Breast epithelium (tissue), 4 donors: Measurements from ENCODE around the gene MS4A4A. TPM values are rescaled to one million over a fixed set of nuclear protein-coding genes. Genes with fewer than 3 reads are reported as not detected.
"Not testable (repeated sequence)": the region's sequence is repeated elsewhere in the genome, so short reads cannot be mapped to it uniquely, and the experiment has no call there.

Experiments
- DNase-seq, 2 donors: peaks; one replicate each; pipeline ENCODE4 v3.0.0-alpha.2; 2019; ENCODE audit warnings: low spot score in 2 of 2
- H3K27ac ChIP-seq, 2 donors: fragments of 200-600 bp; sonication (generic) in 1 of 2; one replicate each; pipeline ENCODE4 v1.5.1; 2016 to 2019; ENCODE audit warnings: mild to moderate bottlenecking in 1 of 2
- H3K27me3 ChIP-seq, 2 donors: fragments of 200-600 bp; sonication (generic) in 1 of 2; one replicate each; pipeline versions ENCODE4 v1.5.1 to v1.6.0; 2017 to 2019; ENCODE audit warnings: control low read depth in 1 of 2, mild to moderate bottlenecking in 1 of 2
- H3K36me3 ChIP-seq: fragments of 200-600 bp; one replicate; pipeline ENCODE4 v1.5.1; 2019
- H3K4me1 ChIP-seq, 2 donors: fragments of 200-600 bp; sonication (generic); one replicate each; pipeline ENCODE4 v1.5.1; 2016 to 2019; ENCODE audit warnings: control low read depth in 1 of 2
- H3K4me3 ChIP-seq, 3 donors: fragments of 200-600 bp; sonication (generic); 1 replicate in 2 of 3; 2 replicates in 1 of 3; pipeline ENCODE4 v1.5.1; 2016 to 2019; ENCODE audit warnings: mild to moderate bottlenecking in 3 of 3, moderate library complexity in 2 of 3
- H3K9me3 ChIP-seq, 2 donors: fragments of 200-600 bp; sonication (generic) in 1 of 2; one replicate each; pipeline ENCODE4 v1.5.1; 2016 to 2019; ENCODE audit warnings: control low read depth in 1 of 2
- POLR2A ChIP-seq: fragments of 450-650 bp; IDR thresholded peaks from one replicate; pipeline ENCODE4 v1.6.1; 2016; ENCODE audit warnings: antibody characterized with exemption, mild to moderate bottlenecking, moderate library complexity
- POLR2AphosphoS5 ChIP-seq, 3 donors: sonication (generic); formaldehyde crosslinking; IDR thresholded peaks; one replicate each; pipeline ENCODE4 v1.6.1; 2017; ENCODE audit warnings: antibody characterized with exemption in 3 of 3
- intact Hi-C: fragments of 100-400 bp; cut with DNase I; formaldehyde crosslinking; loops from one replicate; pipeline ENCODE4 v1.15.1; 2023; ENCODE audit warnings: low total_unique reads
- total RNA-seq, 3 donors: library from RNA; depleted of rRNA; stranded (reverse); fragments of >200 nt; gene quantifications; one replicate each; pipeline ENCODE4 v1.1.0, GENCODE V29; 2016
- TF ChIP-seq, protein P1 (sequence below), 3 donors: fragments of 450-650 bp; IDR thresholded peaks; one replicate each; pipeline ENCODE4 v1.5.1; 2016 to 2017; ENCODE audit warnings: antibody characterized with exemption in 3 of 3, mild to moderate bottlenecking in 3 of 3, moderate library complexity in 3 of 3

MS4A4A gene
- total RNA-seq, 3 donors from 2014 or later: 9.8 to 174 (median 24.6) TPM

DNA sequence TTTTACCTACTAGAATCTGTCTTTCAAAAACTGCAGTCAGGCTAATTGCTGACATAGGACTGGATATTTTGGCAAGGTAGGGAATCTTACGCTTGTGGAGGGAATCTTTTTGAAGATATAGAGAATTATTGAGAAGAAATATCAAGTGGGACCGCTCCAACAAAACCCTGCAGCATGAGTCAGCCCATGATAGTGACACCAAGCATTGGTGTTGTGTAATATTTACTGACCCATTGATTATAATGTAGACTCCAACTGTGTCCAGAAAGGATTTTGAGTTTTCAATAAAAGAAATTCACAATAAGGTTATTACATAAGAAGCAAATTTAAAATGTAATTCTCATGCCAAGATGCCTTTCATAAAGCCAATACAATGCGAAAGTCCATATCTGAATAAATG is 20.7 kb downstream of the MS4A4A start:
- Histone ChIP-seq H3K9me3 (no peaks in the 10 kb centered on the region), H3K4me3 (no peak overlapping the region), H3K27me3 (no peaks in the 10 kb centered on the region), H3K4me1 (no peaks in the 10 kb centered on the region), H3K36me3 (no peaks in the 10 kb centered on the region), H3K27ac (no peak overlapping the region)
- TF ChIP-seq, protein P1, sequence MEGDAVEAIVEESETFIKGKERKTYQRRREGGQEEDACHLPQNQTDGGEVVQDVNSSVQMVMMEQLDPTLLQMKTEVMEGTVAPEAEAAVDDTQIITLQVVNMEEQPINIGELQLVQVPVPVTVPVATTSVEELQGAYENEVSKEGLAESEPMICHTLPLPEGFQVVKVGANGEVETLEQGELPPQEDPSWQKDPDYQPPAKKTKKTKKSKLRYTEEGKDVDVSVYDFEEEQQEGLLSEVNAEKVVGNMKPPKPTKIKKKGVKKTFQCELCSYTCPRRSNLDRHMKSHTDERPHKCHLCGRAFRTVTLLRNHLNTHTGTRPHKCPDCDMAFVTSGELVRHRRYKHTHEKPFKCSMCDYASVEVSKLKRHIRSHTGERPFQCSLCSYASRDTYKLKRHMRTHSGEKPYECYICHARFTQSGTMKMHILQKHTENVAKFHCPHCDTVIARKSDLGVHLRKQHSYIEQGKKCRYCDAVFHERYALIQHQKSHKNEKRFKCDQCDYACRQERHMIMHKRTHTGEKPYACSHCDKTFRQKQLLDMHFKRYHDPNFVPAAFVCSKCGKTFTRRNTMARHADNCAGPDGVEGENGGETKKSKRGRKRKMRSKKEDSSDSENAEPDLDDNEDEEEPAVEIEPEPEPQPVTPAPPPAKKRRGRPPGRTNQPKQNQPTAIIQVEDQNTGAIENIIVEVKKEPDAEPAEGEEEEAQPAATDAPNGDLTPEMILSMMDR (IDR thresholded peaks at IDR 0.05): no peak
- TF ChIP-seq POLR2A (no peak), POLR2AphosphoS5 (IDR thresholded peaks at IDR 0.05) (no peak)
- intact Hi-C loops: no loop called here
- no peak for DNase-seq

DNA sequence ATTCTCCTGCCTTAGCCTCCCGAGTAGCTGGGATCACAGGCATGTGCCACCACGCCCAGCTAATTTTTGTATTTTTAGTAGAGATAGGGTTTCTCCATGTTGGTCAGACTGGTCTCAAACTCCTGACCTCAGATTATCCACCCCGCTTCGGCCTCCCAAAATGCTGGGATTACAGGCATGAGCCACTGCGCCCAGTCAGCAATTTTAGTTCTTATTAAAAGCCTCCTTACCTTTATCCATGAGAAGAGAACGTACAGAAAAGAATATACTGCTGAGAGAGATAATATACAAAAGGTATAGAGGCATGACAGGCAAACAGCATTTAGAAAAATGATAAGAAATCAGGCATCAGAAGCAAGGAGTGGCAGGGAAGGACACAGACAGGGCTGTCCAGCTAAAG is 21.4 kb downstream of the MS4A4A start:
- intact Hi-C loops, H3K9me3 ChIP-seq, H3K27ac ChIP-seq, H3K4me3 ChIP-seq, H3K36me3 ChIP-seq, H3K4me1 ChIP-seq, DNase-seq, H3K27me3 ChIP-seq: not testable (repeated sequence)

DNA sequence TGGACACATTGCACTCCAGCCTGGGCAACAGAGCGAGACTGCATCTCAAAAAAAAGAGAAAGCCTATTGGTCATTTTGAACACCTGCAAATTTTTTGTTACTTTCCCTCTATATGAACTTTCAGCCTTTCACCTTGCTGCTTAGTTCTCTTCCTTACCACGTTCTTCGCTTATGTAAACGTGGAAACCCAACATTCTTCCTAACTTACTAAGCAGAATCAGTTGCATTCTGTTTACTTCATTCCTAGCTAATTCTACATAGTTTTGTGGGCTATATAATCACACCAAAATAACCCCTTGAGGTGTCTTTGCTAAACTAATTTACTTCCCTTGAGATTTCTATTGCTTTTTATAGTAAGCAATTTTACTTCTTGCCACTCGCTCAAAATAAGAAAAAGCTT is 23.2 kb downstream of the MS4A4A start:
- no peak for TF ChIP-seq POLR2AphosphoS5 (IDR thresholded peaks at IDR 0.05)
- TF ChIP-seq POLR2A: no peak
- TF ChIP-seq, protein P1 (IDR thresholded peaks at IDR 0.05): no peak
- no peak overlapping the region for H3K27ac ChIP-seq
- no peak for DNase-seq
- no peaks in the 10 kb centered on the region for H3K4me1 ChIP-seq
- H3K36me3 ChIP-seq: no peaks in the 10 kb centered on the region
- intact Hi-C loops: loop anchor here (1.0 kb wide), 1 partner anchor 11 kb away; no protein-coding TSS in a partner anchor
- no peak overlapping the region for H3K4me3 ChIP-seq
- no peaks in the 10 kb centered on the region for H3K9me3 ChIP-seq
- H3K27me3 ChIP-seq: no peaks in the 10 kb centered on the region

DNA sequence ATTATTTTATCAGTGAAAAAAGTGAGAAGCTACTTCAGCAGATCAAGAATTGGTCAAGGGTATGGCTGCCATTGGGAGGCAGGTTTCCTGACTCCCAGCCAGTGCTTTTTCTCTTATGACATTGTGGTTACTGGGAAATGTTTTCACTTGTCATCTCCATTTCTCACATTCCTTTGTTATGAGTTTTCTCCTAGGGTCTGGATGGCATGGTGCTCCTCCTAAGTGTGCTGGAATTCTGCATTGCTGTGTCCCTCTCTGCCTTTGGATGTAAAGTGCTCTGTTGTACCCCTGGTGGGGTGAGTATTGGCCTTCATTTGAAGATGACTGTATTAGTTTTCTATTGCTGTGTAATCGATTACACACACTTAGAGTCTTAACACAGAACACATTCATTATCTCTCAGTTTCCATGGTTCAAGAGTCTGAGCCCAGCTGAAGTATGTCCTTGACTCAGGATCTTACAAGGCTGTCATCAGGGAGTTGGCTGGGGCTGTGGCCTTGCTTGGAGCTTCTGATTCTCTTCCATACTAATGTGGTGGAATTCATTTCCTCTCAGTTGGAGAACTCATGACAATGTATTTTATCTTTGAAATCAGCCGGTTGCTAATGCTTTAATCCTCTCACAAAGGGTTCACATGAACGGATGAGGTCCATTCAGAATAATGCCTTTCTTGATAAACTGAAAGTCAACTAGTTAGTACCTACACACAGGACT is 25.6 kb downstream of the MS4A4A start:
- DNase-seq: no peak
- intact Hi-C loops: no loop called here
- no peak overlapping the region for H3K4me3 ChIP-seq
- no peak overlapping the region for H3K27ac ChIP-seq
- H3K9me3 ChIP-seq: no peaks in the 10 kb centered on the region
- TF ChIP-seq, protein P1 (IDR thresholded peaks at IDR 0.05): no peak
- no peak for TF ChIP-seq POLR2AphosphoS5 (IDR thresholded peaks at IDR 0.05)
- no peak for TF ChIP-seq POLR2A
- no peaks in the 10 kb centered on the region for H3K27me3 ChIP-seq
- H3K4me1 ChIP-seq: no peaks in the 10 kb centered on the region
- H3K36me3 ChIP-seq: no peaks in the 10 kb centered on the region

DNA sequence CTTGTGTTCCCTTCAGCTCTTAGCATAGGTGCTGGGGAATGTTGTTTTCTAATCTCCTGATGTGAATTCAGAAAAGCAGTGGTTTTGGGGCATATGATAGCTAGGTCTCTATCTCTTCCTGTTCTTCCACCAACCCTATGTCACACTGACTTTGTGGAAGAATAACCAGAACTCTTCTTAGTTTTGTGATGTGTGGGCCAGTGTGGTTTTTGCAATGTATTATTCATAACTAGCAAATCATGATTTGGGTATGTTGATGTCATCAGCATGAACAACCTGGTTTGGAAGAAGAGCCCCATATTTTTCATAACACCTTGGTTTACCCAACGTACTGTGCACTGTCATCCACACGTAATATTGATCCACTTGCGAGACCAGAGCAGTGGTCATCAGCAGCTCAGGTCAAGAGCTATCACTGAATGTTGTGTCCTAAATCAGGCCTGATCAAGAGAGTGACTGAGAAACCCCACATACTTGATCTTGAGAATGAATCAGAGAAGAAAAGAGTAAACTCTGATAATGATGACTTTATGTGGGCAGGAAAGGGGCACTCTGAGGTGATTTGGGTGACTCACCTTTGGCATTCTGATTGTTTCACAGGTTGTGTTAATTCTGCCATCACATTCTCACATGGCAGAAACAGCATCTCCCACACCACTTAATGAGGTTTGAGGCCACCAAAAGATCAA is 27.2 kb downstream of the MS4A4A start:
- DNase-seq: no peak
- no peaks in the 10 kb centered on the region for H3K4me1 ChIP-seq
- H3K9me3 ChIP-seq: no peaks in the 10 kb centered on the region
- no peak for TF ChIP-seq POLR2A
- TF ChIP-seq, protein P1 (IDR thresholded peaks at IDR 0.05): no peak
- TF ChIP-seq POLR2AphosphoS5 (IDR thresholded peaks at IDR 0.05): no peak
- no peaks in the 10 kb centered on the region for H3K27me3 ChIP-seq
- H3K36me3 ChIP-seq: no peaks in the 10 kb centered on the region
- no peak overlapping the region for H3K4me3 ChIP-seq
- H3K27ac ChIP-seq: no peak overlapping the region
- intact Hi-C loops: no loop called here
